HCT116 (cell line): ENCODE measurements around the gene ACOD1. TPM values are rescaled to one million over a fixed set of nuclear protein-coding genes. Genes with fewer than 3 reads are reported as not detected.

Experiments used
- ATAC-seq: fragments of 200-7000 bp; cut with Tn5 transposase; 2 replicates; pipeline ENCODE4 v1.9.1; 2020; ENCODE audit warnings: mild to moderate bottlenecking, moderate library complexity
- Bru-seq: library from RNA; stranded (reverse); fragments of 400-500 nt; gene quantifications from one replicate; lab custom pipeline; 2021; lab: Mats Ljungman, UMichigan
- BruChase-seq, 2 experiments: library from RNA; stranded (reverse); fragments of 400-500 nt; gene quantifications; one replicate each; lab custom pipeline; 2021; lab: Mats Ljungman, UMichigan
- BruUV-seq: library from RNA; stranded (reverse); fragments of 400-500 nt; replicated peaks from 2 replicates; lab custom pipeline; 2021; lab: Mats Ljungman, UMichigan
- CTCF ChIA-PET: fragments of 300-600 bp; sonication (Branson Sonifier 250); formaldehyde crosslinking; loops from one replicate; lab custom pipeline; 2021; ENCODE audit warnings: antibody characterized with exemption; lab: Charles Lee
- POLR2A ChIA-PET: fragments of 300-600, 350-600 bp; sonication (Branson Sonifier 250); formaldehyde crosslinking; loops from one replicate; lab custom pipeline; 2021; ENCODE audit warnings: antibody characterized with exemption; lab: Charles Lee
- RAD21 ChIA-PET, 2 experiments: fragments of 300-600 bp; sonication (Branson Sonifier 250); formaldehyde crosslinking; loops; one replicate each; lab custom pipeline; 2023; ENCODE audit warnings: low total read pairs in 2 of 2; ENCODE audit not compliant: uncharacterized antibody in 2 of 2, unreplicated experiment in 2 of 2, low non-redundant PET in 1 of 2; lab: Charles Lee
- DNase-seq: peaks from one replicate; pipeline ENCODE4 v3.0.0-alpha.2; 2010; ENCODE audit warnings: low read depth, low spot score
- H2AFZ ChIP-seq: fragments of 200-600 bp; shearing (Covaris generic), sonication (generic); 2 replicates; pipeline ENCODE4 v1.6.1; 2017; ENCODE audit warnings: low read depth, mixed run types, mixed read lengths, antibody characterized with exemption, low read length; ENCODE audit not compliant: poor library complexity, severe bottlenecking
- H3K27ac ChIP-seq: 2 replicates; pipeline ENCODE4 v1.5.1; 2012; ENCODE audit warnings: low read depth, low read length
- H3K27me3 ChIP-seq: fragments of 200-600 bp; sonication (generic); 2 replicates; pipeline ENCODE4 v1.6.1; 2016; ENCODE audit warnings: mixed run types, low read length, mixed read lengths; ENCODE audit not compliant: insufficient read depth
- H3K36me3 ChIP-seq, 2 experiments: fragments of 200-500 bp in 1 of 2; fragments of 200-600 bp in 1 of 2; sonication (Bioruptor generic) in 1 of 2; sonication (generic) in 1 of 2; 2 replicates each; pipeline versions ENCODE4 v1.5.1 to v1.6.1; 2014 to 2016; ENCODE audit warnings: low read length in 2 of 2, inconsistent platforms in 1 of 2, mixed read lengths in 1 of 2, mixed run types in 1 of 2; ENCODE audit not compliant: insufficient read depth in 2 of 2, control insufficient read depth in 1 of 2
- H3K4me1 ChIP-seq, 2 experiments: fragments of 200-600 bp in 1 of 2; sonication (generic) in 1 of 2; 2 replicates each; pipeline versions ENCODE4 v1.5.1 to v1.6.1; 2012 to 2017; ENCODE audit warnings: low read length in 2 of 2, inconsistent platforms in 1 of 2, mild to moderate bottlenecking in 1 of 2, mixed read lengths in 1 of 2, mixed run types in 1 of 2, moderate library complexity in 1 of 2; ENCODE audit not compliant: insufficient read depth in 2 of 2, control insufficient read depth in 1 of 2
- H3K4me2 ChIP-seq: fragments of 200-600 bp; sonication (generic); 2 replicates; pipeline ENCODE4 v1.6.1; 2017; ENCODE audit warnings: mixed run types, low read length, mixed read lengths
- H3K4me3 ChIP-seq, 2 experiments: fragments of 200-600 bp in 1 of 2; sonication (generic) in 1 of 2; replicated peaks in 1 of 2; 2 replicates each; pipeline ENCODE4 v1.5.1; 2011 to 2016; ENCODE audit warnings: low read length in 2 of 2, control low read depth in 1 of 2, low read depth in 1 of 2, mild to moderate bottlenecking in 1 of 2, mixed read lengths in 1 of 2, mixed run types in 1 of 2
- H3K79me2 ChIP-seq: fragments of 200-600 bp; sonication (generic); 2 replicates; pipeline ENCODE4 v1.6.1; 2017; ENCODE audit warnings: mild to moderate bottlenecking, mixed run types, low read length, moderate library complexity, mixed read lengths; ENCODE audit not compliant: insufficient read depth
- H3K9ac ChIP-seq: fragments of 200-600 bp; sonication (generic); 2 replicates; pipeline ENCODE4 v1.6.1; 2016; ENCODE audit warnings: low read length, mixed read lengths
- H3K9me2 ChIP-seq: fragments of 200-600 bp; sonication (generic), shearing (Covaris generic); 2 replicates; pipeline ENCODE4 v1.6.1; 2017; ENCODE audit warnings: mixed run types, mild to moderate bottlenecking, moderate library complexity; ENCODE audit not compliant: insufficient read depth
- H3K9me3 ChIP-seq, 2 experiments: fragments of 200-500 bp in 1 of 2; fragments of 200-600 bp in 1 of 2; sonication (Bioruptor generic) in 1 of 2; sonication (generic) in 1 of 2; 2 replicates each; pipeline ENCODE4 v1.6.1; 2014 to 2017; ENCODE audit warnings: low read length in 2 of 2, mixed read lengths in 2 of 2, inconsistent platforms in 1 of 2, low read depth in 1 of 2, mild to moderate bottlenecking in 1 of 2, mixed run types in 1 of 2, moderate library complexity in 1 of 2; ENCODE audit not compliant: control insufficient read depth in 1 of 2, insufficient read depth in 1 of 2
- H4K20me1 ChIP-seq: fragments of 200-600 bp; sonication (generic), shearing (Covaris generic); 2 replicates; pipeline ENCODE4 v1.6.1; 2017; ENCODE audit warnings: mixed run types, mild to moderate bottlenecking, moderate library complexity; ENCODE audit not compliant: insufficient read depth
- CBX3 ChIP-seq: IDR thresholded peaks from 2 replicates; pipeline ENCODE4 v1.6.1; 2012; ENCODE audit warnings: low read depth
- CEBPB ChIP-seq: IDR thresholded peaks from 2 replicates; pipeline ENCODE4 v1.6.1; 2012; ENCODE audit warnings: low read depth
- ELF1 ChIP-seq: IDR thresholded peaks from 2 replicates; pipeline ENCODE4 v1.6.1; 2012; ENCODE audit warnings: low read depth, borderline replicate concordance
- EZH2phosphoT487 ChIP-seq: fragments of 200-600 bp; IDR thresholded peaks from 2 replicates; pipeline ENCODE4 v1.6.1; 2018; ENCODE audit warnings: antibody characterized with exemption, borderline replicate concordance
- FOSL1 ChIP-seq: IDR thresholded peaks from 2 replicates; pipeline ENCODE4 v1.6.1; 2012; ENCODE audit warnings: low read depth
- POLR2A ChIP-seq: IDR thresholded peaks from 2 replicates; pipeline ENCODE4 v1.7.0; 2011; ENCODE audit warnings: borderline replicate concordance; ENCODE audit not compliant: insufficient read depth, insufficient read length; ENCODE audit errors: extremely low read depth
- POLR2AphosphoS5 ChIP-seq: IDR thresholded peaks from 2 replicates; pipeline ENCODE4 v1.6.1; 2011; ENCODE audit warnings: mild to moderate bottlenecking, low read depth, low read length, moderate library complexity
- SP1 ChIP-seq: IDR thresholded peaks from 2 replicates; pipeline ENCODE4 v1.6.1; 2012; ENCODE audit warnings: low read depth
- SRF ChIP-seq: IDR thresholded peaks from 2 replicates; pipeline ENCODE4 v1.6.1; 2012; ENCODE audit warnings: low read depth
- TCF7L2 ChIP-seq: IDR thresholded peaks from 2 replicates; pipeline ENCODE4 v1.7.0; 2011; ENCODE audit warnings: borderline replicate concordance, inconsistent platforms; ENCODE audit not compliant: insufficient read depth, insufficient read length; ENCODE audit errors: extremely low read depth
- YY1 ChIP-seq: IDR thresholded peaks from 2 replicates; pipeline ENCODE4 v1.6.1; 2011; ENCODE audit warnings: low read length, low read depth, moderate library complexity, mild to moderate bottlenecking; ENCODE audit not compliant: insufficient replicate concordance; ENCODE audit errors: extremely low read depth
- ZFX ChIP-seq: fragments of 450-650 bp; IDR thresholded peaks from 2 replicates; pipeline ENCODE4 v1.6.1; 2017
- ZNF274 ChIP-seq: fragments of 200-500 bp; sonication (Bioruptor generic); IDR thresholded peaks from 2 replicates; pipeline ENCODE4 v1.6.1; 2014; ENCODE audit warnings: mild to moderate bottlenecking, low read depth, low read length, inconsistent platforms
- intact Hi-C: fragments of 100-400 bp; cut with micrococcal nuclease; formaldehyde crosslinking; loops from 2 replicates; pipeline ENCODE4 v1.10.0; 2022
- long read RNA-seq: library from polyadenylated mRNA; unstranded; transcript quantifications from one replicate; pipeline ENCODE4 v2.0.0, GENCODE V29; 2021; ENCODE audit not compliant: unreplicated experiment
- polyA plus RNA-seq: library from polyadenylated mRNA; unstranded; fragments of >200 nt; gene quantifications from 2 replicates; pipeline ENCODE4 v1.2.1, GENCODE V29; 2012; ENCODE audit warnings: missing spikeins
- total RNA-seq: library from RNA; stranded (reverse); gene quantifications from one replicate; pipeline ENCODE4 v1.2.1, GENCODE V29; 2021; ENCODE audit not compliant: unreplicated experiment
- TF ChIP-seq, protein P1 (sequence below): IDR thresholded peaks from 2 replicates; pipeline ENCODE4 v1.6.1; 2011; ENCODE audit warnings: mild to moderate bottlenecking, low read length, moderate library complexity; ENCODE audit not compliant: insufficient replicate concordance; ENCODE audit errors: extremely low read depth
- TF ChIP-seq, protein P2 (sequence below): IDR thresholded peaks from 2 replicates; pipeline ENCODE4 v1.6.1; 2012; ENCODE audit warnings: low read depth
- TF ChIP-seq, protein P3 (sequence below): IDR thresholded peaks from 2 replicates; pipeline ENCODE4 v1.6.1; 2012
- TF ChIP-seq, protein P4 (sequence below): IDR thresholded peaks from 2 replicates; pipeline ENCODE4 v1.6.1; 2012

The ACOD1 gene
- total RNA-seq = not detected
- not detected in 2 replicates for polyA plus RNA-seq
- not detected for Bru-seq, nascent RNA
- not detected for BruChase-seq, experiment 1, labeled RNA remaining after a 6-hour chase
- not detected for BruChase-seq, experiment 2, labeled RNA remaining after a 2-hour chase
- long read RNA-seq = 0 reads

DNA sequence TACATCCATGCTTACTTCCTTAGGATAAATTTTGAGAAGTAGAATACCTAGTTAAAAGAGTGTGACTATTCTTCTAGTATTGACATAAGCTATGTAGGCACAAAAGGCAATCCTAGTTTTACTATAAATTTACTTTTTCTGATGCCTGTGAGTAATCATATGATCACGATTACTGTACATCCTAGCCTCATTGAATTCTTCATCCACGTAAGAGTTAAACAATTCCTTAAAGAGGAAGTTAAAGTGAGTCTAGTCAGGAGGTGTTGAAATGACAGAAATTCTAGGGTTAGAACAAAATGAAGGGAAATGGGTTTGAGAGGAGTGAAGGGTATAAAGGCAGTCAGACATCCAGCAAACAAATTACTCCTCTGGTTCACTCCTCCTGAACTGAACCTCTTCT is at the start of gene ACOD1:
Gene ACOD1, plus strand, starts transcription at position 363 of the 400 bp plus-strand sequence. CDS start 48 bp downstream, outside the sequence.
- no peaks in the 10 kb centered on the region for H4K20me1 ChIP-seq
- no peaks in the 10 kb centered on the region for H3K27me3 ChIP-seq
- H3K9me2 ChIP-seq = no peaks in the 10 kb centered on the region; the same call in 1 of the 2 replicates
- H3K4me2 ChIP-seq = no peak within 1 kb of the TSS
- DNase-seq = no peak
- ATAC-seq = no peak
- intact Hi-C loops = no loop called here
- BruUV-seq = no TSS peak
- no peak within 1 kb of the TSS for H3K27ac ChIP-seq
- ChIA-PET RAD21 (no interaction called here), CTCF (no interaction called here), POLR2A (no interaction called here)
- H3K79me2 ChIP-seq = no peaks in the 10 kb centered on the region
- no peaks in the 10 kb centered on the region for H3K36me3 ChIP-seq
- no peaks in the 10 kb centered on the region for H3K4me1 ChIP-seq
- no peak within 1 kb of the TSS for H3K9ac ChIP-seq
- no peak within 1 kb of the TSS for H2AFZ ChIP-seq
- H3K4me3 ChIP-seq = no peak within 1 kb of the TSS
- no peaks in the 10 kb centered on the region for H3K9me3 ChIP-seq
- TF ChIP-seq YY1 (no peak), ZNF274 (no peak), ZFX (no peak), SRF (no peak), TCF7L2 (no peak), POLR2AphosphoS5 (no peak), CBX3 (no peak), POLR2A (no peak), FOSL1 (no peak), SP1 (no peak), CEBPB (no peak), ELF1 (no peak), EZH2phosphoT487 (no peak)
- TF ChIP-seq, protein P1, sequence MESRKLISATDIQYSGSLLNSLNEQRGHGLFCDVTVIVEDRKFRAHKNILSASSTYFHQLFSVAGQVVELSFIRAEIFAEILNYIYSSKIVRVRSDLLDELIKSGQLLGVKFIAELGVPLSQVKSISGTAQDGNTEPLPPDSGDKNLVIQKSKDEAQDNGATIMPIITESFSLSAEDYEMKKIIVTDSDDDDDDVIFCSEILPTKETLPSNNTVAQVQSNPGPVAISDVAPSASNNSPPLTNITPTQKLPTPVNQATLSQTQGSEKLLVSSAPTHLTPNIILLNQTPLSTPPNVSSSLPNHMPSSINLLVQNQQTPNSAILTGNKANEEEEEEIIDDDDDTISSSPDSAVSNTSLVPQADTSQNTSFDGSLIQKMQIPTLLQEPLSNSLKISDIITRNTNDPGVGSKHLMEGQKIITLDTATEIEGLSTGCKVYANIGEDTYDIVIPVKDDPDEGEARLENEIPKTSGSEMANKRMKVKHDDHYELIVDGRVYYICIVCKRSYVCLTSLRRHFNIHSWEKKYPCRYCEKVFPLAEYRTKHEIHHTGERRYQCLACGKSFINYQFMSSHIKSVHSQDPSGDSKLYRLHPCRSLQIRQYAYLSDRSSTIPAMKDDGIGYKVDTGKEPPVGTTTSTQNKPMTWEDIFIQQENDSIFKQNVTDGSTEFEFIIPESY = no peak
- TF ChIP-seq, protein P2, sequence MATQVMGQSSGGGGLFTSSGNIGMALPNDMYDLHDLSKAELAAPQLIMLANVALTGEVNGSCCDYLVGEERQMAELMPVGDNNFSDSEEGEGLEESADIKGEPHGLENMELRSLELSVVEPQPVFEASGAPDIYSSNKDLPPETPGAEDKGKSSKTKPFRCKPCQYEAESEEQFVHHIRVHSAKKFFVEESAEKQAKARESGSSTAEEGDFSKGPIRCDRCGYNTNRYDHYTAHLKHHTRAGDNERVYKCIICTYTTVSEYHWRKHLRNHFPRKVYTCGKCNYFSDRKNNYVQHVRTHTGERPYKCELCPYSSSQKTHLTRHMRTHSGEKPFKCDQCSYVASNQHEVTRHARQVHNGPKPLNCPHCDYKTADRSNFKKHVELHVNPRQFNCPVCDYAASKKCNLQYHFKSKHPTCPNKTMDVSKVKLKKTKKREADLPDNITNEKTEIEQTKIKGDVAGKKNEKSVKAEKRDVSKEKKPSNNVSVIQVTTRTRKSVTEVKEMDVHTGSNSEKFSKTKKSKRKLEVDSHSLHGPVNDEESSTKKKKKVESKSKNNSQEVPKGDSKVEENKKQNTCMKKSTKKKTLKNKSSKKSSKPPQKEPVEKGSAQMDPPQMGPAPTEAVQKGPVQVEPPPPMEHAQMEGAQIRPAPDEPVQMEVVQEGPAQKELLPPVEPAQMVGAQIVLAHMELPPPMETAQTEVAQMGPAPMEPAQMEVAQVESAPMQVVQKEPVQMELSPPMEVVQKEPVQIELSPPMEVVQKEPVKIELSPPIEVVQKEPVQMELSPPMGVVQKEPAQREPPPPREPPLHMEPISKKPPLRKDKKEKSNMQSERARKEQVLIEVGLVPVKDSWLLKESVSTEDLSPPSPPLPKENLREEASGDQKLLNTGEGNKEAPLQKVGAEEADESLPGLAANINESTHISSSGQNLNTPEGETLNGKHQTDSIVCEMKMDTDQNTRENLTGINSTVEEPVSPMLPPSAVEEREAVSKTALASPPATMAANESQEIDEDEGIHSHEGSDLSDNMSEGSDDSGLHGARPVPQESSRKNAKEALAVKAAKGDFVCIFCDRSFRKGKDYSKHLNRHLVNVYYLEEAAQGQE = no peak
- TF ChIP-seq, protein P3, sequence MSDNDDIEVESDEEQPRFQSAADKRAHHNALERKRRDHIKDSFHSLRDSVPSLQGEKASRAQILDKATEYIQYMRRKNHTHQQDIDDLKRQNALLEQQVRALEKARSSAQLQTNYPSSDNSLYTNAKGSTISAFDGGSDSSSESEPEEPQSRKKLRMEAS = no peak
- TF ChIP-seq, protein P4, sequence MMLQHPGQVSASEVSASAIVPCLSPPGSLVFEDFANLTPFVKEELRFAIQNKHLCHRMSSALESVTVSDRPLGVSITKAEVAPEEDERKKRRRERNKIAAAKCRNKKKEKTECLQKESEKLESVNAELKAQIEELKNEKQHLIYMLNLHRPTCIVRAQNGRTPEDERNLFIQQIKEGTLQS = no peak
